NCI-H2171 treated with DMSO at 0.1 percent for 48 hours (cell line): ENCODE measurements around the gene PACRG.
"Not testable (repeated sequence)": the region's sequence is repeated elsewhere in the genome, so short reads cannot be mapped to it uniquely, and the experiment has no call there.

Experiments
- DNase-seq: peaks from one replicate; lab custom pipeline; 2025; lab: John Stamatoyannopoulos, UW

The PACRG gene

DNA sequence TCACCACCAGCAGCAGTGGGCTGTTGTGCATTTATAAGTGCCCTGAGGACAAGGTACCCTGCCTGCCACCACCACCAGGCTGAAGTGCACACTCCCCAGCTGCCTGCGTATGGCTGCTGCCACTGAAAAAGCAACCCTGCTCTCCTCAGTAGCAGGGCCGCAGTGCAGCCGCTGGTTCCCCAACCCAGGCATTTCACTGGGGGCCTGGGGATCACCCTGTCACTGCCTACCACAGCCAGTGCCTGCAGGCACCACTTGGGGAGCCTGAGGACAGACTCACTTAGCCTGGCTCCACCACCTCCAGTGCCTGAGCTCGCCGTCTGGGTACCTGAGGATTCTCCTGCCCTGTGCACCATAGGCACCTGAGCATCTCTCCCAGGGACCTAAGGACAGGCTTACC lies 215.6 kb downstream of the PACRG start:
- DNase-seq: no peak

DNA sequence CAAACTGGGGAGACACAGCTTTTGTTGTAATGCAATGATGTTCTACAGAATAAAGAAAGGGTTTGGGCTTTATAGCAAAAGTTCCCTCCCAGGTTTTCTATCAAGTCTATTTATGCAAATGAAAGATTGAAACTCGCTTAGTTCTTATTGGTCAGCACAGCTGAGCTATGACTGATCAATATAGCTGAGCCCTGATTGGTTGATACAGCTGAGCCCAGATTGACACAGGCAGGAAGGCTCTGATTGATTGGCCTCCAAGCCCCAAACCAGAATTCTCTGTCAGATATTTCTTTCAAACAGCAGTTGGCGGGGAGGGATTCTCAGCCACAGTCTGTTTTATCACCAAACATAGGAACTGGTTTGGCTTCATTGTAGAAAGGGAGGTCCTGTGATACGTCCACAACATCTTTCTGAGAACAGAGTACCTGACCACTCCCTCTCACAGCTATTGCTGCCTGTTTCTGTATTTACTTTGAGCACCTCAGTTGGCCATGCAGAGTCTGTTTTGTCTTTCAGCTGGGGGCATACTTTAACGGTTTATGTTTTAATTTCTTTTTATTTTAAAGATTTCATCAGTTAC lies 223.5 kb downstream of the PACRG start:
- no peak for DNase-seq

GRCh38 chr6:162952423-162952822 lies 224.6 kb downstream of the PACRG start:
- DNase-seq: no peak

- DNase-seq: no peak
Observed at GRCh38 chr6:162957062-162957461, 229.3 kb downstream of the PACRG start.

DNA sequence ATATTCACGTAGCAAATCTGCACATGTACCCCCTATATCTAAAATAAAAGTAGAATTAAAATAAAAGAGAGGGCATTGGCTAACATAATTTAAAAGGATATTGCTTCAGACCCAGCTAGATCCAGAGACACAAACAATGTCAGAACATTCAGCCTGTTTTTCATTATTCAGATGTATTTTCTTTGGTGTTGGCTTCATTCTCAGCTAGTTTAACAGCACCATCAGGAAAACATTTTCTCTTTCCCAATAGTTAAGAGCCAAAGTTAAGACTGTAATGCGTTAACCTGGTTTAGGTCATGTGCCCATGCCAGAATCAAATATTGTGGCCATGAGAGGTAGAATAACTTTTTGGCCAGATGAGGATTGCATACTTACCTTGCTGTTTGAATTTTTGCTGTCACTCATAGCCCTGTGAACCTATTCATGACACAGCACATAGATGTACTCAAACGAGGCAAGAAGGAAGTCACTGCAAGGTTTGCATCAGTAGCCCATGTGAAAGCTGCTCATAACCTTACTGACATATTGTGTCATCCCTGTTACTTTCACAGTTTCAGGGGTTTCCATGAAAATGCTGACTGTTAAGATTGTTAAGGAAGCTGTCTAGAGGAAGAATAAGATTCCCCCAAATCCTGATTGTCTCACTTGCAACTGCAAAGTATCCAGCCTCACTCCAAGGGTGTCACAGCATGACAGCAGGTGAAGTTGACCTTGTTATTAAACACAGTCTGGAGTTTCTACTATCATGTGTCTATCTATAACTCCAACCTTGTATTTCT lies 233.1 kb downstream of the PACRG start:
- no peak for DNase-seq

DNA sequence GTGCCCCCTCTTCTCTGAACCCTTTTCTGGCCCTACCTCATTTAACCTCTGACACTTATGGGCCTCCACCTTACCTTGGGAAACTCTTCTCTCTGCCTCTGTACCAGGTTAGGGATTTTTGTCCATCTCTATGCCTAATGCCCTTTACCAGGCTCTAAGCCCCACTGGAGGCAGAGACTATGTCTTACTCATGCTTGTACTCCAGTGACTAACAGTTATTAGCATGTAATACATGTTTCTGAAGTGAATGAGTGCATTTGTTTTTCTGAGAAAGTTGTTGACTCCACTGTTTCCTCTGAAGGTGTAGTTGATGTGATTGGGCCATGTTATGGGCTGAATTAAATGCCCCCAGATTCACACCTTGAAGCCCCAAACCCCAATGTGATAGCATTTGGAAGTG lies 234.3 kb downstream of the PACRG start:
- no peak for DNase-seq

DNA sequence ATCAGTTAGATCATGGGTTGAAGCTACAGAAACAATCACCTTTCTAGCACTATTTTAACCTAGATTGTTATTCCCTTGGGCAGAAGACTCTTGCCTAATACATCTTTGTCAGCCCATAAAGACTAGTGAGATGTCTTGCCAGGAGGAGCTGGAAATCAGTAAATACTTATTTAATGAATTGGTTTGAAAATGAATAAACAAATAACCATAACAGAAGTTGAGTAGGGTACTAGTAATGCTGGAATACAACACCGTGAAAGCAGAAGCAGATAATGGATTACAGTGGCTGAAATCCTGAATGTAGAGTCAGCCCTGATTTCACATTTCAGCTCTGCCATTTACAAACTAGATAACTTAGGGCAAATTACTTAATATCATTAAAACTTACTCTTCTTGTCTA lies 236.1 kb downstream of the PACRG start:
- DNase-seq: no peak

GRCh38 chr6:162964488-162965140 lies 236.8 kb downstream of the PACRG start:
- peak; percentile 52 for DNase-seq

GRCh38 chr6:162965366-162965765 lies 237.6 kb downstream of the PACRG start:
- no peak for DNase-seq

GRCh38 chr6:162970246-162970645 lies 242.5 kb downstream of the PACRG start:
- peak; percentile 97 for DNase-seq

- DNase-seq: no peak
Observed at GRCh38 chr6:162971356-162971755, 243.6 kb downstream of the PACRG start.

DNA sequence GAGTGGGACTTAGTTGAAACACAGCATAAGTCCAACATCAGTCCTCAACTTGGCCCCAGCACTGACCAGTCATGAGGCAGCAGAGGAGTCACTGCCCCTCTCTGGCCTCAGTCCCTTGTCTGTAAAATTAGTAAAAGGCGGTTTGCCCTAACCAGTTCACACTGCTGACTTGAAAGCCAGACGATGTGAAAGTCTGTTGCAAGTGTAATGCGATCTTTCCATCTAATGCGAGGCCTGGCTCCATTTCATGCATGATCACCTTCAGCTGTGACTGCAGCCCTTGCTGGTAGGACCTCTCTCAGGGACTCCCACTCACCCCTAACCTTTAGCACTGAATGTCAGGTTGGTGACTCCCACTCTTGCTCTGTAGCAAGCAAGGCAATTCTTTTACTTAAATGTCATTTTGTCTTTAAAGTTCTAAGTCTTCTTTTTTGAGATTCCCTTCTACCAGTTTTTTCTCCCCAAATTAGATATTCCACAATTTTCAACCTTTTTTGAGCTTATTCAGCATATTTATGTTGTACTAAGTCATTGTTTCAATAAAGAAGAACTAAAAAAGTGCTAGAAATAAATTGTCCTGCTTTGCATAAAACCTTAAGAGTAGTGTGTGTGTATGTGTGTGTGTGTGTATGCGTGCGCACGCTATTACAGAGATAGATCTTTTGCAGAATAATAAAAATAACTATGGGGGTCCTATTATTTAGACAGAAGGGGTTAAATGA lies 245.5 kb downstream of the PACRG start:
- DNase-seq: peak; percentile 94

- DNase-seq: peak; percentile 91
Observed at GRCh38 chr6:162973980-162974379, 246.2 kb downstream of the PACRG start.

GRCh38 chr6:162974685-162975084 lies 246.9 kb downstream of the PACRG start:
- peak; percentile 49 for DNase-seq

DNA sequence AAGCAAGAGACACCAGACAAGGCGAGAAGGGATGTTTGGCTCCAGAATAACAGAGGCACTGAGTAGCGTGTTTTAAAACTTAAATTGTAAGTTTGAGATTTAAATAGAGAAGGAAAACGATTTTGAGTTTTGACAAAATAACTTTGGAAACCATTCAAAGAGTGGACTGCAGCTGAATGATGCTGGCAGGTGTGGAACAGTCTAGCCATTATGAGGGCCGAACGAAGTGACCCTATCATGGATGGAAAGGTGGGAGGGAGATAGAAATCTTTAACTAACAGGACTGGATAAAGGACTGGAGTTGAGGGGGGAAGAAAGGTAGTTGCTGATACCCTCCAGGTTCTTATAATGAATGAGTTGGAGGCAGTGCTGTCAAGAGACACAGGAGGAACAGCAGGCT lies 248.4 kb downstream of the PACRG start:
- DNase-seq: no peak

DNA sequence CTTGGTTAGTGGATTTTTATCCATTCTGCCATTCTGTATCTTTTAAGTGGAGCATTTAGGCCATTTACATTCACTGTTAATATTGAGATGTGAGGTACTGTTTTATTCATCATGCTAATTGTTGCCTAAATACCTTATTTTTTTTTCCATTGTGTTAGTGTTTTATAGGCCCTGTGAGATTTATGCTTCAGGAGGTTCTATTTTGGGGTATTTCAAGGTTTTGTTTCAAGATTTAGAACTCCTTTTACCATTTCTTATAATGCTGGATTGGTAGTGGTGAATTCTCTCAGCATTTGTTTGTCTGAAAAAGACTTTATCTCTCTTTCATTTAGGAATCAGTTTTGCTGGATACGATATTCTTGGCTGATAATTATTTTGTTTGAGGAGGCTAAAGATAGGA lies 255.5 kb downstream of the PACRG start:
- DNase-seq: not testable (repeated sequence)

- no peak for DNase-seq
Observed at GRCh38 chr6:162998777-162999176, 271.0 kb downstream of the PACRG start.

GRCh38 chr6:162999575-163000285 lies 272.0 kb downstream of the PACRG start:
- DNase-seq: no peak

GRCh38 chr6:163001330-163001729 lies 273.6 kb downstream of the PACRG start:
- no peak for DNase-seq

GRCh38 chr6:163008186-163008585 lies 280.4 kb downstream of the PACRG start:
- DNase-seq: no peak

GRCh38 chr6:163008626-163009025 lies 280.9 kb downstream of the PACRG start:
- DNase-seq: no peak

- no peak for DNase-seq
Observed at GRCh38 chr6:163010145-163010544, 282.4 kb downstream of the PACRG start.
